Measurements from ENCODE around the gene MOGAT1. TPM values are rescaled to one million over a fixed set of nuclear protein-coding genes. Genes with fewer than 3 reads are reported as not detected.
"Not testable (repeated sequence)": the region's sequence is repeated elsewhere in the genome, so short reads cannot be mapped to it uniquely, and the experiment has no call there.

MOGAT1 gene
- total RNA-seq, 1 experiment from 2014 or later: not detected

- peak; percentile 99 for DNase-seq (ENCODE audit: low read depth)
Measured at GRCh38 chr2:222709191-222709891, 37.9 kb downstream of the MOGAT1 start.

DNA sequence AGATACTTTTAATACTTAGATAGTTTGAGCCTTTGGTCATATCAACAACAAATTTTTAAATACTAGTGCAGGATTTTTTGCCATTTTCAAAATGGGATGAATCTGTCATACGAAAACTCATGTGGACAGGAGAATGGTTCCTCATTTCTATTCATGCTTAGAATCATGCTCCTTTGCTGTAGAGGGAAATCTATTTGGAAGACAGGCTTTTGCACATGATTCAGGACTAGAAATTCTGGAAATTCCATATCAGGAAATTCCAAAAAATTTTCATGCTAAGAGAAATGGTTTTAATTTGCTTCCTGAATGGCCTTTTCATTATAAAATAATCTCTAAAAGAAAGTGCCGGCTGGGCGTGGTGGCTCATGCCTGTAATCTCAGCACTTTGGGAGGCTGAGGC, 39.3 kb downstream of the MOGAT1 start:
- no peak for DNase-seq (ENCODE audit: low read depth)

GRCh38 chr2:222711315-222711940, 40.0 kb downstream of the MOGAT1 start:
- no peak for DNase-seq (ENCODE audit: low read depth)

- DNase-seq (ENCODE audit: low read depth): no peak
Measured at GRCh38 chr2:222713002-222713401, 41.5 kb downstream of the MOGAT1 start.

- DNase-seq (ENCODE audit: low read depth): peak; percentile 70
Measured at GRCh38 chr2:222714361-222715241, 43.1 kb downstream of the MOGAT1 start.

- DNase-seq (ENCODE audit: low read depth): peak; percentile 57
Measured at GRCh38 chr2:222715742-222716141, 44.3 kb downstream of the MOGAT1 start.

GRCh38 chr2:222719787-222720186, 48.3 kb downstream of the MOGAT1 start:
- DNase-seq (ENCODE audit: low read depth): not testable (repeated sequence)

DNA sequence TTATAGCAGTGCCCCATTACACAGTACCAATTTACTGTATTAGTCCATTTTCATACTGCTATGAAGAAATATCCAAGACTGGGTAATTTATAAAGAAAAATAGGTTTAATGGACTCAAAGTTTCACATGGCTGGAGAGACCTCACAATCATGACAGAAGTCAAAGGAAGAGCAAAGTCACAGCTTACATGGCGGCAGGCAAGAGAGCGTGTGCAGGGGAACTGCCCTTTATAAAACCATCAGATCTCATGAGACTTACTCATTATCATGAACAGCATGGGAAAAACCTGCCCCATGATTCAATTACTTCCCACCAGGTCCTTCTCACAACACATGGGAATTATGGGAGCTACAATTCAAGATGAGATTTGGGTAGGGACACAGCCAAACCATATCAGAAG, 50.1 kb downstream of the MOGAT1 start:
- not testable (repeated sequence) for DNase-seq (ENCODE audit: low read depth)

GRCh38 chr2:222722327-222722946, 51.0 kb downstream of the MOGAT1 start:
- DNase-seq (ENCODE audit: low read depth): peak; percentile 43

DNA sequence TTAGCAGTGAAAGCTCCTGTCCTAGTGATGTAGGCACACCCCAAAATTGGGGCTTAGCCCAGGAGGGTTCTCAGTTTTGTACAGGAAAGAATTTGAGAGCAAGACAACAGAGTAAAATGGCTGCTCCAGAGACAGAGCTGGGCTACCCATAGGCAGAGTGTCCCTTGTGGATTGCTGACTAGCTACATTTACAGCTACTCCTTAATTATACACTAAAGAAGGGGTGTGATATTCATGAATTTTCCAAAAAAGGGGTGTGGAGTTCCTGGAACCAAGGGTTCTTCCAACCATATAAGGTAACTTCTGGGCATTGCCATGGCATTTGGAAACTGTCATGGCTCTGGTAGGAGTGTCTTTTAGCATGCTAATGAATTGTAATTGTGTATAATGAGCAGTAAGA, 52.8 kb downstream of the MOGAT1 start:
- DNase-seq (ENCODE audit: low read depth): no peak

DNA sequence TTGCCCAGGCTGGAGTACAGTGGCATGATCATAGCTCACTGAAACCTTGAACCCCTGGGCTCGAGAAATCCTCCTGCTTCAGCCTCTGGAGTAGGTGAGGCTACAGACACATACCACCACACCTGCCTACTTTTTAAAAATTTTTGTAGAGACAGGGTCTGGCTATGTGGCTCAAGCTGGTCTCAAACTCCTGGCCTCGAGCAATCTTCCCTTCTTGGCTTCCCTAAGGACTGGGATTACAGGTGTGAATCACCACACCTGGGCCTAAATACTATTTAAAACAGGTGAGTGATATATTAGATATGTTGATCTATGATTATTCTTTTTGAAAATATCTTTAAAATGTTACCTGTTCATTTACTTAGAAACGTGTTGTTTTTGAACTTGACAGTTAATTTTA, 57.2 kb downstream of the MOGAT1 start:
- no peak for DNase-seq (ENCODE audit: low read depth)

GRCh38 chr2:222730366-222730999, 59.0 kb downstream of the MOGAT1 start:
- DNase-seq (ENCODE audit: low read depth): no peak

- DNase-seq (ENCODE audit: low read depth): no peak
Measured at GRCh38 chr2:222731201-222731621, 59.8 kb downstream of the MOGAT1 start.

GRCh38 chr2:222732489-222733178, 61.2 kb downstream of the MOGAT1 start:
- DNase-seq (ENCODE audit: low read depth): no peak

DNA sequence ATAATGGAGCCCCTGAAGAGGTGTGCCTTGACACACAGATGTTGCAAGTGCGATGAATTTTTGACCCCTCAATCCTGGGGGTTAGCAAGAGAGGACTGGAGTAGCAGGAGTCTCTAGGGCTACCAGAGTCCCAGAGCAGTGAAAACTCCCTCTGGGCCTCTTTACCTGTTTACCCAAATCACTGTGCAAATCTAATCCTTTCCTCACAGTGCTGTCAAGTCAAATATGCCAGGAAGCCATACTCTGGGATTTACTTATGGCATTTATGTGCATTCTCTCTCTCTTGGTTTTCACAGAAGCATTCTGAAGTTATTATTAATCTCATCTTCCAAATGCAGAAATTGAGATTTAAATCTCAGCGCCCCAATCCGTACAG, 62.0 kb downstream of the MOGAT1 start:
- DNase-seq (ENCODE audit: low read depth): no peak

- DNase-seq (ENCODE audit: low read depth): peak; percentile 33
Measured at GRCh38 chr2:222733846-222734702, 62.6 kb downstream of the MOGAT1 start.

DNA sequence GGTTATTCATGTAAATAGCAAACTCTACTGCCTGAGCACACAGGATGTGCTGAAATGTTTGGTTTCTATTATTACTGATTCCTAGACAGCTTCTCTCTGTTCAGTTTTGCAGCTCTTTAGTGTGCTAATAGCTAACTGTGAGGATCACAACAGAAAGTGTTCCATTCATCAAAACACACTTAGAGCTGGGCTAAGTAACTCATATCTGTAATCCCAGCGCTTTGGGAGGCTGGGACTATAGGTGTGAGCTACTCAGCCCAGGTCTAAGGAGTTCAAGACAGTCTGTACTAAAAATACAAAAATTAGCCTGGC, 63.2 kb downstream of the MOGAT1 start:
- DNase-seq (ENCODE audit: low read depth): no peak

DNA sequence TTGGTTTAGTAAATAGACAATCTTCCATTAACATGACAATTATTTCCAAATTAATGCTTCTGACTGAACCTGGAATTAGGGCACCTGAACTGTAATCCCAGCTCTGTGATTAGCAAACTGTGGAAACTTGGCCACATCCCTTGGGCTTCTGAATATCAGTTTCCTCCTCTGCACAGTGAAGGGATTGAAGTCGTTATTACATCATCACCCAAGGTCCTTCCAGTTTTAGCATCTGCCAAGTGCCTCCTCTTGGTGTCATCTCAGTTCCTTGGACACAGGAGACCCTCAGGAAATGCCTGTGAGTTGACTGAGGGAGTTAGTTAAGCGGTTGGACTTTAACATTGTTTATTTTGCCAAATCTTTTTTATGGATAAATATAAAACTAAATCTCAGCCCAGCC, 64.8 kb downstream of the MOGAT1 start:
- no peak for DNase-seq (ENCODE audit: low read depth)

DNA sequence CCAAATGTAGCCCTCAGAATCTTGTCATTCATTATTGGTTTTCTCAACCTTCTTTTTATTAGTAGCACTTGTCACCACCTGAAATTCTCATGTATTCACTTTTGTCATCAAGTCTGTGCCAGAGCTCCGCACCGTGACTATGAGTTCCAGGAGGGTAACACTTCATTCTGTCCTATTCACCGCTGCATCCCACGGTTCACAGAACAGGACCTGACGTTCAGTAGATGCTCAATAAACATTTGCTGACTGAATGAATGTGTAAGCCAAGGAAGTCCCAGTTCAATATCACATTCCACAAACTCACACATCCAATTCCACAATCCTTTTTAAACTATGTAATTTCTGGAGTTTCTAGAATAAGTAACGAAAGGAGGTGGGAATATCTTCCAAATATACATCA, 65.5 kb downstream of the MOGAT1 start:
- no peak for DNase-seq (ENCODE audit: low read depth)

DNA sequence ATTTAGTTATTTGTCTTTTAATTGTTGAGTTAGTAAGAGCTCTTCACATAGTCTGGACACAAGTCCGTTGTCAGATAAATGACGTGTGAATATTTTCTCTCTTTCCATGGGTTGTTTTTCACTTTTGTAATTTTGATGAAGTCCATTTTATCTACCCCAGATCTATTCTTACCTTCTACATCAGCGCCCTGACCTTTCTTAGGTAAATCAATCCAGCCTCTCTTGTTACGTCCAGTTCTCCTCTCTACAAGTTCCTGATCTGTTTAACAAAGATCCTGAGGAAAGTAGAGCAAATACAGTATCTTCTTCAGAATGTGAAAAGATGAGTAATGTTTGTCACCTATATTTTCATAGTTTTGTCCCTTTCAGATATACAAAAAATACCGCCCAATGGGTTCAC, 66.9 kb downstream of the MOGAT1 start:
- no peak for DNase-seq (ENCODE audit: low read depth)

Measured in LHCN-M2 (cell line).